Stimulated activated CD8-positive, alpha-beta memory T cell treated with anti-CD3 and anti-CD28 coated beads, Interleukin-4, amount 100 ng/mL, for 1 hour (primary cell): Measurements from ENCODE around the gene GAP43.
"Not testable (repeated sequence)": the region's sequence is repeated elsewhere in the genome, so short reads cannot be mapped to it uniquely, and the experiment has no call there.

ENCODE experiments used
- DNase-seq, 2 donors: peaks; one replicate each; pipeline ENCODE4 v3.0.0-alpha.2; 2020; ENCODE audit warnings: low read depth in 2 of 2, low spot score in 1 of 2

The GAP43 gene

GRCh38 chr3:115695090-115695489 lies 71.8 kb downstream of the GAP43 start:
- no peak for DNase-seq

- no peak for DNase-seq
Measured at GRCh38 chr3:115697263-115698053, 74.1 kb downstream of the GAP43 start.

- DNase-seq = no peak
Measured at GRCh38 chr3:115698851-115699591, 75.7 kb downstream of the GAP43 start.

GRCh38 chr3:115699706-115700105 lies 76.4 kb downstream of the GAP43 start:
- no peak for DNase-seq

- DNase-seq = no peak
Measured at GRCh38 chr3:115702598-115702997, 79.3 kb downstream of the GAP43 start.

- no peak for DNase-seq
Measured at GRCh38 chr3:115704661-115705338, 81.5 kb downstream of the GAP43 start.

- DNase-seq = no peak
Measured at GRCh38 chr3:115706311-115706829, 83.1 kb downstream of the GAP43 start.

GRCh38 chr3:115708540-115708939 lies 85.2 kb downstream of the GAP43 start:
- DNase-seq = no peak

- no peak for DNase-seq
Measured at GRCh38 chr3:115709093-115709492, 85.8 kb downstream of the GAP43 start.

- DNase-seq = no peak
Measured at GRCh38 chr3:115709931-115710330, 86.6 kb downstream of the GAP43 start.

- no peak for DNase-seq
Measured at GRCh38 chr3:115710799-115711198, 87.5 kb downstream of the GAP43 start.

- DNase-seq = no peak
Measured at GRCh38 chr3:115712871-115713270, 89.6 kb downstream of the GAP43 start.

- DNase-seq = no peak
Measured at GRCh38 chr3:115713284-115713683, 90.0 kb downstream of the GAP43 start.

GRCh38 chr3:115715241-115715745 lies 92.0 kb downstream of the GAP43 start:
- DNase-seq = no peak

- no peak for DNase-seq
Measured at GRCh38 chr3:115720983-115721382, 97.7 kb downstream of the GAP43 start.

- no peak for DNase-seq
Measured at GRCh38 chr3:115725800-115726199, 102.5 kb downstream of the GAP43 start.

- no peak for DNase-seq
Measured at GRCh38 chr3:115727135-115727534, 103.8 kb downstream of the GAP43 start.

GRCh38 chr3:115728013-115728412 lies 104.7 kb downstream of the GAP43 start:
- DNase-seq = no peak

GRCh38 chr3:115736341-115736740 lies 113.0 kb downstream of the GAP43 start:
- DNase-seq = not testable (repeated sequence)

GRCh38 chr3:115741650-115742049 lies 118.3 kb downstream of the GAP43 start:
- no peak for DNase-seq

- not testable (repeated sequence) for DNase-seq
Measured at GRCh38 chr3:115744516-115744915, 121.2 kb downstream of the GAP43 start.
